Endothelial cell of hepatic sinusoid (primary cell): ENCODE results near the gene HEMK1.

Source experiments
- in situ Hi-C: cut with HindIII; loops from 2 replicates; pipeline ENCODE4 v1.10.0; 2017; ENCODE audit warnings: low sequenced_read_pairs

The HEMK1 gene

DNA sequence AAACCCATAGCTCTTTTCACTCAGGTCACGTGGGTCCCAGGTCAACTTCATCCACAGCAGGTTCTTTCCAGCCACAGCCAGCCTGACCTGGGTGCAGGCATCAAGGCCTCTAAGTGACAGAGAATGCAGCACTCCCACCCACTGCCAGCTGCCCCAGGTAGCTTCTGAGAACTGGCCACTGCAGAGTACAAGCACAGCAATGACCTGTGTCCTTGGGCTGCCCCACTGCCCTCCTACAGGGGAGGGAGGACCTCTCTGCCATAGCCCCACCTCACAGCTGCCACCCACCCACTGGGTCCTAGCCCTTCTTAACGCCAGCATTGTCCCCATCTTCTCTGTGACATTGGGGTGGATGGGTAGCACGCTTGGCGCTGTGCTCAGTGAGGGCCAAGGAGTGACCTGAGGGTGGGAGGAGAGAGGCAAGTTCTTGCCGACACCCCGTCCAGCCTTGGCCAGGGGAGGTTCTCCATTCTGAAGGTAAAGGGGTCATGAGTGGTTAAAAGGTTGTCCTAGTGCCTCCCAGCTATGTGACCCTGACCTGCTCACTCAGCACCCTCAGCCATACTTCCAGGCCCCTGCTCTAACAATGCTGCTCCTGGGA, 29.9 kb downstream of the HEMK1 start:
- in situ Hi-C loops, result no loop called here

- in situ Hi-C loops, result loop anchor here (25.0 kb wide), 1 partner anchor 1063 kb away; the partner anchor contains the start of gene TEX264
Measured at GRCh38 chr3:50599716-50600118, 30.4 kb downstream of the HEMK1 start.

DNA sequence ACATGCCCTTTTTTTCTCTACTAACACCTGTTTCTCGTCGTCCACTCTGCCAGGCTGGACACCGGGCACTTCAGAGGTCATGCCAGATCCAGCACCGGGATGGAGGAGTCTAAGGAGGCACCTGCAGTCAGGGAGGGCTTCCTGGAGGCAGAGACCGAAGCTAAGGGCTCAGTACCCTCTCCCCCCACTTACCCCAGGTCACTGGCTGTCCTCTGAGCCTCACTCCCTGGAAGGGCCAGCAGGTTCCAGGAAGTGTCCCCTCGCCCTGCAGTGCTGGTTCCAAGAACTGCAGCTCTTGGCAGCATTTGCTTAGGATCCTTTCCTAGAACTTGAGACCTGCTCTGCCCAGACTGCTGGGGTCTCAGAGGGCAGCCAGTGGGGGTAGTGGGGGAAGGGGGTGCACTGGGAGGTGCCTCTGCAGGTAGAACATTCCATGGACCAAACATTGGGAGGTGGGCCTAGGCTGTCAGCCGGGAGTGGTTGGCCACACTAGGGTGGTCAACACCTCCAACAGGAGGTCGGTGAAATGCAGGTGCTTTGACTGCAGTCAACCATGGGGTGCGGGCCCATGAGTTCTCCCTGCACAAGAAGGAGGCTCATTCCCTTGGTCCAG, 30.9 kb downstream of the HEMK1 start:
- in situ Hi-C loops, result loop anchor here (25.0 kb wide), 1 partner anchor 1062 kb away; the partner anchor contains the start of gene TEX264

GRCh38 chr3:50600841-50601591, 31.7 kb downstream of the HEMK1 start:
- in situ Hi-C loops, result loop anchor here (25.0 kb wide), 1 partner anchor 1061 kb away; the partner anchor contains the start of gene TEX264

GRCh38 chr3:50602595-50603191, 33.4 kb downstream of the HEMK1 start:
- in situ Hi-C loops, result loop anchor here (25.0 kb wide), 1 partner anchor 1060 kb away; the partner anchor contains the start of gene TEX264

GRCh38 chr3:50603261-50604109, 34.2 kb downstream of the HEMK1 start:
- in situ Hi-C loops, result loop anchor here (25.0 kb wide), 1 partner anchor 1059 kb away; the partner anchor contains the start of gene TEX264

GRCh38 chr3:50604110-50604621, 34.8 kb downstream of the HEMK1 start:
- in situ Hi-C loops, result loop anchor here (25.0 kb wide), 1 partner anchor 1058 kb away; the partner anchor contains the start of gene TEX264

GRCh38 chr3:50604628-50605588, 35.6 kb downstream of the HEMK1 start:
- in situ Hi-C loops, result loop anchor here (5.0 to 25.0 kb wide), 3 partner anchors 178 to 1057 kb away; partner anchors contain the start of genes RBM15B and TEX264

GRCh38 chr3:50605901-50606326, 36.6 kb downstream of the HEMK1 start:
- in situ Hi-C loops, result loop anchor here (5.0 to 25.0 kb wide), 3 partner anchors 179 to 1056 kb away; partner anchors contain the start of genes RBM15B and TEX264

DNA sequence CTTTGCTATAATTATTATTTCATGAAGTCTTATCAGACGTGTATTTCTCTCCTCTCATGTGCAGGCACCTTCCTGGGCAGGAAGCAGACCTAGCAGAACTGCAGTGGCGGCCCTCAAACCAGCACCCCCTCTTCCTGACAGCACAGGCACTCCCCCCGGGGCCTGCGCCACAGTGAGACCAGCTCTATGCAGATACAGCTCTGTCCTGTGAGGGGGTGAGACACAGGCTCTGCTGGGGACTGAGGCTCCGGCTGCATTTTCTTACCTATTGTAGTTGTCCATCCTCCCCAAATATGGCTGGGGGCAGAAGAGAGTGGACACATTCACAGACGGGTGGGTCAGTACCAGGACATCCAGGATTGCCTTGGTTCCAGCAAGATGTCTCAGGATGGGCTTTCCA, 37.3 kb downstream of the HEMK1 start:
- in situ Hi-C loops, result loop anchor here (5.0 to 25.0 kb wide), 3 partner anchors 179 to 1056 kb away; partner anchors contain the start of genes RBM15B and TEX264

DNA sequence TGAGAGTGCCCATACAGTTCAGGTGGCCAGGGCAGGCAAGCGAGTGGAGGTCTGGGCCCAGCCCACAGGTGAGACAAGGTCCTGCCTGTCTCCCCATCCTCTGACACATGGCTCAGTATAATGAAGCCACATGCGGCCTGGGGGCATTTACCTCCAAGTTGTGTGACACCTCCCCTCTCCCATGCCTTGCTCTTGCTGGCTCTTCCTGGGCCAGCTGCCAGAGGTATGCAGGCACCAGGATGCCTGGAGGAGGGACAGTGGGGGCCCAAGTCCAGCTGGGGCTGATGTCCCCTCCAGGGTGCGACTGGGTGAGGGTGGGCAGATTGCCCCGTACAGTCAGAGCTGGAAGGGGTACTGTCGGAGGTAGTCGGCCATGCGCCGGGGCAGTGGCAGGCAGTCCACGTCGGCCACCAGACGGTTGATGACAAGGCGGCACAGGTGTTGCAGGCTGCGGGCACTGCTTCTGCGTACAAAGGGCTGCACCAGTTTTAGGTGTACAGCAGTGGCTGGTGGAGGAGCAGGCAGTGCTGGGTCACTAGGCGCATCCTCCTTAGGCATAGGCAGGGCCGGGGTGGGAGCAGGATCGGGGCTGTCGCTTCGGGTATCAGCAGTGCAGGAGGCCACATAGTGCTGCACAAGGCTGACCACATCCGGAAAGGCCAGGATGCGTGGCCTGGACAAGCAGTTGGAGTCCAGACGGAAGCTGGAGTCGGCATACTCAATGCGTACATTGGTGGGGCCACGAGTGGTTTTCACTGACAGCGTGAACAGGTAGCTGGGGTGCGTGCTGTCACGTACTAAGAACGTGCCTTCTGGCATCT, 38.2 kb downstream of the HEMK1 start:
- in situ Hi-C loops, result loop anchor here (5.0 to 25.0 kb wide), 3 partner anchors 180 to 1055 kb away; partner anchors contain the start of genes RBM15B and TEX264

- in situ Hi-C loops, result loop anchor here (5.0 to 25.0 kb wide), 3 partner anchors 181 to 1054 kb away; partner anchors contain the start of genes RBM15B and TEX264
Measured at GRCh38 chr3:50608278-50608677, 39.0 kb downstream of the HEMK1 start.

GRCh38 chr3:50609071-50609762, 39.9 kb downstream of the HEMK1 start:
- in situ Hi-C loops, result loop anchor here (5.0 to 25.0 kb wide), 3 partner anchors 182 to 1053 kb away; partner anchors contain the start of genes RBM15B and TEX264

GRCh38 chr3:50609763-50610085, 40.4 kb downstream of the HEMK1 start:
- in situ Hi-C loops, result loop anchor here (5.0 to 25.0 kb wide), 3 partner anchors 182 to 1053 kb away; partner anchors contain the start of genes RBM15B and TEX264

- in situ Hi-C loops, result loop anchor here (25.0 kb wide), 1 partner anchor 1052 kb away; the partner anchor contains the start of gene TEX264
Measured at GRCh38 chr3:50610181-50610971, 41.1 kb downstream of the HEMK1 start.

DNA sequence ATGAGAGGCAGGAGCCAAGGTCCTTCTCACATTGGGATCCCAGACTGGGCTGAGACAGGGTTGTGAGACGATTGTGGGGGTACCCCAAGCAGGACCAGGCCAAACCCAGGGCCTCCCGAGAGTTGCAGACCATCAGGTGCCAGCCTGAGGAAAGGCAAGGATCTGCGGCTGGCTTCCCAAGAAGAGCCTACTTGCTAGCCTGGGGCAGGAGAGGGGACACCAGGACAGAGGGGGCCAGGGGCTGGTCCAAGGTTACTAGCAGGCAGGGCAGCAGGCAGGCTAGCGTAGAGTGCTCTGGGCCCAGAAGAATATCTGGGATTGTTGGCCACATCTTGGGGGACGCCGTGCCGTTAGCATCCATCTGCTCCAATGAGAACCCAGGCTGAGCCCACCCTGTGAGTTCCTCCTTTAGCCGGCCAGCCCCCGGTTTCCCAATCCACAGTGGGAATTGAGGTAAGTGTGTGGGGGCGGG, 41.7 kb downstream of the HEMK1 start:
- in situ Hi-C loops, result loop anchor here (25.0 kb wide), 1 partner anchor 1051 kb away; the partner anchor contains the start of gene TEX264
